ENCODE results near the gene AP1B1.
"Not testable (repeated sequence)": the region's sequence is repeated elsewhere in the genome, so short reads cannot be mapped to it uniquely, and the experiment has no call there.

The AP1B1 gene

GRCh38 chr22:29412772-29413171 is 24.4 kb upstream of the AP1B1 start:
- not testable (repeated sequence) for H3K4me1 ChIP-seq (ENCODE audit: control insufficient read depth in 2 of 2, insufficient read depth in 2 of 2, low read length in 2 of 2); H3K9me3 ChIP-seq (ENCODE audit: control insufficient read depth in 2 of 2, low read length in 2 of 2); H3K27me3 ChIP-seq (ENCODE audit: control insufficient read depth in 2 of 2, insufficient read depth in 2 of 2, low read length in 2 of 2); H3K9ac ChIP-seq (ENCODE audit: low read depth in 1 of 2, low read length in 2 of 2); H3K27ac ChIP-seq (ENCODE audit: low read depth in 2 of 2, low read length in 2 of 2); H3K4me3 ChIP-seq (ENCODE audit: low read length in 2 of 2); H3K36me3 ChIP-seq (ENCODE audit: control insufficient read depth in 2 of 2, insufficient read depth in 2 of 2, low read length in 2 of 2)

GRCh38 chr22:29411569-29412211 is 23.3 kb upstream of the AP1B1 start:
- not testable (repeated sequence) for H3K9ac ChIP-seq (ENCODE audit: low read depth in 1 of 2, low read length in 2 of 2); H3K4me1 ChIP-seq (ENCODE audit: control insufficient read depth in 2 of 2, insufficient read depth in 2 of 2, low read length in 2 of 2); H3K36me3 ChIP-seq (ENCODE audit: control insufficient read depth in 2 of 2, insufficient read depth in 2 of 2, low read length in 2 of 2); H3K27me3 ChIP-seq (ENCODE audit: control insufficient read depth in 2 of 2, insufficient read depth in 2 of 2, low read length in 2 of 2); H3K9me3 ChIP-seq (ENCODE audit: control insufficient read depth in 2 of 2, low read length in 2 of 2); H3K27ac ChIP-seq (ENCODE audit: low read depth in 2 of 2, low read length in 2 of 2); H3K4me3 ChIP-seq (ENCODE audit: low read length in 2 of 2)

GRCh38 chr22:29408940-29409339 is 20.6 kb upstream of the AP1B1 start:
- no peaks in the 10 kb centered on the region for H3K4me1 ChIP-seq (ENCODE audit: control insufficient read depth in 2 of 2, insufficient read depth in 2 of 2, low read length in 2 of 2)
- no peak overlapping the region for H3K9ac ChIP-seq (ENCODE audit: low read depth in 1 of 2, low read length in 2 of 2)
- H3K27ac ChIP-seq (ENCODE audit: low read depth in 2 of 2, low read length in 2 of 2): no peak overlapping the region
- H3K36me3 ChIP-seq (ENCODE audit: control insufficient read depth in 2 of 2, insufficient read depth in 2 of 2, low read length in 2 of 2): no peaks in the 10 kb centered on the region
- H3K27me3 ChIP-seq (ENCODE audit: control insufficient read depth in 2 of 2, insufficient read depth in 2 of 2, low read length in 2 of 2): no peaks in the 10 kb centered on the region
- no peak overlapping the region for H3K4me3 ChIP-seq (ENCODE audit: low read length in 2 of 2)
- H3K9me3 ChIP-seq (ENCODE audit: control insufficient read depth in 2 of 2, low read length in 2 of 2): no peaks in the 10 kb centered on the region

- not testable (repeated sequence) for H3K27ac ChIP-seq (ENCODE audit: low read depth in 2 of 2, low read length in 2 of 2); H3K27me3 ChIP-seq (ENCODE audit: control insufficient read depth in 2 of 2, insufficient read depth in 2 of 2, low read length in 2 of 2); H3K9me3 ChIP-seq (ENCODE audit: control insufficient read depth in 2 of 2, low read length in 2 of 2); H3K36me3 ChIP-seq (ENCODE audit: control insufficient read depth in 2 of 2, insufficient read depth in 2 of 2, low read length in 2 of 2); H3K4me3 ChIP-seq (ENCODE audit: low read length in 2 of 2); H3K4me1 ChIP-seq (ENCODE audit: control insufficient read depth in 2 of 2, insufficient read depth in 2 of 2, low read length in 2 of 2); H3K9ac ChIP-seq (ENCODE audit: low read depth in 1 of 2, low read length in 2 of 2)
Measured at GRCh38 chr22:29401538-29401937, 13.2 kb upstream of the AP1B1 start.

- Histone ChIP-seq H3K4me3 (ENCODE audit: low read length in 2 of 2) (no peak overlapping the region), H3K27me3 (ENCODE audit: control insufficient read depth in 2 of 2, insufficient read depth in 2 of 2, low read length in 2 of 2) (no peaks in the 10 kb centered on the region), H3K4me1 (ENCODE audit: control insufficient read depth in 2 of 2, insufficient read depth in 2 of 2, low read length in 2 of 2) (no peaks in the 10 kb centered on the region), H3K27ac (ENCODE audit: low read depth in 2 of 2, low read length in 2 of 2) (no peak overlapping the region), H3K9ac (ENCODE audit: low read depth in 1 of 2, low read length in 2 of 2) (no peak overlapping the region), H3K9me3 (ENCODE audit: control insufficient read depth in 2 of 2, low read length in 2 of 2) (no peaks in the 10 kb centered on the region), H3K36me3 (ENCODE audit: control insufficient read depth in 2 of 2, insufficient read depth in 2 of 2, low read length in 2 of 2) (no peaks in the 10 kb centered on the region)
Measured at GRCh38 chr22:29400576-29400975, 12.2 kb upstream of the AP1B1 start.

GRCh38 chr22:29397791-29398190 is 9.4 kb upstream of the AP1B1 start:
- H3K4me1 ChIP-seq (ENCODE audit: control insufficient read depth in 2 of 2, insufficient read depth in 2 of 2, low read length in 2 of 2): peaks cover 5 to 7% of the 10 kb centered on the region in 2 donors
- no peak overlapping the region for H3K9ac ChIP-seq (ENCODE audit: low read depth in 1 of 2, low read length in 2 of 2)
- no peaks in the 10 kb centered on the region for H3K9me3 ChIP-seq (ENCODE audit: control insufficient read depth in 2 of 2, low read length in 2 of 2)
- no peak overlapping the region for H3K4me3 ChIP-seq (ENCODE audit: low read length in 2 of 2)
- H3K27ac ChIP-seq (ENCODE audit: low read depth in 2 of 2, low read length in 2 of 2): no peak overlapping the region
- no peaks in the 10 kb centered on the region for H3K27me3 ChIP-seq (ENCODE audit: control insufficient read depth in 2 of 2, insufficient read depth in 2 of 2, low read length in 2 of 2)
- H3K36me3 ChIP-seq (ENCODE audit: control insufficient read depth in 2 of 2, insufficient read depth in 2 of 2, low read length in 2 of 2): no peaks in the 10 kb centered on the region

GRCh38 chr22:29396126-29396525 is 7.8 kb upstream of the AP1B1 start:
- H3K9ac ChIP-seq (ENCODE audit: low read depth in 1 of 2, low read length in 2 of 2): no peak overlapping the region
- H3K27me3 ChIP-seq (ENCODE audit: control insufficient read depth in 2 of 2, insufficient read depth in 2 of 2, low read length in 2 of 2): no peaks in the 10 kb centered on the region

GRCh38 chr22:29394931-29395581 is 6.7 kb upstream of the AP1B1 start:
- Histone ChIP-seq H3K36me3 (ENCODE audit: control insufficient read depth in 2 of 2, insufficient read depth in 2 of 2, low read length in 2 of 2) (no peaks in the 10 kb centered on the region), H3K9me3 (ENCODE audit: control insufficient read depth in 2 of 2, low read length in 2 of 2) (no peaks in the 10 kb centered on the region), H3K27ac (ENCODE audit: low read depth in 2 of 2, low read length in 2 of 2) (no peak overlapping the region), H3K27me3 (ENCODE audit: control insufficient read depth in 2 of 2, insufficient read depth in 2 of 2, low read length in 2 of 2) (no peaks in the 10 kb centered on the region), H3K4me1 (ENCODE audit: control insufficient read depth in 2 of 2, insufficient read depth in 2 of 2, low read length in 2 of 2) (peaks cover 5 to 8% of the 10 kb centered on the region in 2 donors), H3K4me3 (ENCODE audit: low read length in 2 of 2) (no peak overlapping the region), H3K9ac (ENCODE audit: low read depth in 1 of 2, low read length in 2 of 2) (no peak overlapping the region)

More at GRCh38 chr22:29396126-29396525, 7.8 kb upstream of the AP1B1 start:
- no peaks in the 10 kb centered on the region for H3K36me3 ChIP-seq (ENCODE audit: control insufficient read depth in 2 of 2, insufficient read depth in 2 of 2, low read length in 2 of 2)
- H3K4me1 ChIP-seq (ENCODE audit: control insufficient read depth in 2 of 2, insufficient read depth in 2 of 2, low read length in 2 of 2): peaks cover 5 to 8% of the 10 kb centered on the region in 2 donors
- H3K4me3 ChIP-seq (ENCODE audit: low read length in 2 of 2): no peak overlapping the region
- no peak overlapping the region for H3K27ac ChIP-seq (ENCODE audit: low read depth in 2 of 2, low read length in 2 of 2)
- H3K9me3 ChIP-seq (ENCODE audit: control insufficient read depth in 2 of 2, low read length in 2 of 2): no peaks in the 10 kb centered on the region

- H3K9ac ChIP-seq (ENCODE audit: low read depth in 1 of 2, low read length in 2 of 2): no peak overlapping the region
- H3K27ac ChIP-seq (ENCODE audit: low read depth in 2 of 2, low read length in 2 of 2): no peak overlapping the region
- no peak overlapping the region for H3K4me3 ChIP-seq (ENCODE audit: low read length in 2 of 2)
- no peaks in the 10 kb centered on the region for H3K27me3 ChIP-seq (ENCODE audit: control insufficient read depth in 2 of 2, insufficient read depth in 2 of 2, low read length in 2 of 2)
- no peaks in the 10 kb centered on the region for H3K36me3 ChIP-seq (ENCODE audit: control insufficient read depth in 2 of 2, insufficient read depth in 2 of 2, low read length in 2 of 2)
- peaks cover 12 to 14% of the 10 kb centered on the region in 2 donors for H3K4me1 ChIP-seq (ENCODE audit: control insufficient read depth in 2 of 2, insufficient read depth in 2 of 2, low read length in 2 of 2)
- H3K9me3 ChIP-seq (ENCODE audit: control insufficient read depth in 2 of 2, low read length in 2 of 2): no peaks in the 10 kb centered on the region
Measured at GRCh38 chr22:29393019-29393608, 4.7 kb upstream of the AP1B1 start.

- Histone ChIP-seq H3K4me3 (ENCODE audit: low read length in 2 of 2) (no peak overlapping the region), H3K9me3 (ENCODE audit: control insufficient read depth in 2 of 2, low read length in 2 of 2) (no peaks in the 10 kb centered on the region), H3K4me1 (ENCODE audit: control insufficient read depth in 2 of 2, insufficient read depth in 2 of 2, low read length in 2 of 2) (peaks cover 17 to 22% of the 10 kb centered on the region in 2 donors), H3K9ac (ENCODE audit: low read depth in 1 of 2, low read length in 2 of 2) (no peak overlapping the region), H3K36me3 (ENCODE audit: control insufficient read depth in 2 of 2, insufficient read depth in 2 of 2, low read length in 2 of 2) (no peaks in the 10 kb centered on the region), H3K27ac (ENCODE audit: low read depth in 2 of 2, low read length in 2 of 2) (no peak overlapping the region), H3K27me3 (ENCODE audit: control insufficient read depth in 2 of 2, insufficient read depth in 2 of 2, low read length in 2 of 2) (no peaks in the 10 kb centered on the region)
Measured at GRCh38 chr22:29391546-29391945, 3.2 kb upstream of the AP1B1 start.
